NCI-H345 (cell line): ENCODE measurements around the gene PCCA.
"Not testable (repeated sequence)": the region's sequence is repeated elsewhere in the genome, so short reads cannot be mapped to it uniquely, and the experiment has no call there.

Experiments used
- DNase-seq: peaks from one replicate; lab custom pipeline; 2025; lab: John Stamatoyannopoulos, UW

The PCCA gene

GRCh38 chr13:100197116-100197515 is 108.2 kb downstream of the PCCA start:
- no peak for DNase-seq

GRCh38 chr13:100197591-100198365 is 108.9 kb downstream of the PCCA start:
- no peak for DNase-seq

- DNase-seq = no peak
Observed at GRCh38 chr13:100203696-100204367, 114.9 kb downstream of the PCCA start.

GRCh38 chr13:100208002-100208401 is 119.1 kb downstream of the PCCA start:
- no peak for DNase-seq

GRCh38 chr13:100208626-100209025 is 119.7 kb downstream of the PCCA start:
- no peak for DNase-seq

- DNase-seq = no peak
Observed at GRCh38 chr13:100209857-100210825, 121.2 kb downstream of the PCCA start.

- DNase-seq = no peak
Observed at GRCh38 chr13:100211016-100211710, 122.3 kb downstream of the PCCA start.

- no peak for DNase-seq
Observed at GRCh38 chr13:100212904-100213553, 124.1 kb downstream of the PCCA start.

- DNase-seq = no peak
Observed at GRCh38 chr13:100213576-100213975, 124.7 kb downstream of the PCCA start.

GRCh38 chr13:100214886-100215285 is 126.0 kb downstream of the PCCA start:
- no peak for DNase-seq

- no peak for DNase-seq
Observed at GRCh38 chr13:100221166-100221565, 132.3 kb downstream of the PCCA start.

- DNase-seq = not testable (repeated sequence)
Observed at GRCh38 chr13:100223966-100224530, 135.2 kb downstream of the PCCA start.

- no peak for DNase-seq
Observed at GRCh38 chr13:100229603-100230002, 140.7 kb downstream of the PCCA start.

GRCh38 chr13:100230769-100231149 is 141.9 kb downstream of the PCCA start:
- DNase-seq = no peak

GRCh38 chr13:100231176-100231575 is 142.3 kb downstream of the PCCA start:
- no peak for DNase-seq

- DNase-seq = peak; percentile 15
Observed at GRCh38 chr13:100234006-100234405, 145.1 kb downstream of the PCCA start.

GRCh38 chr13:100234524-100235136 is 145.7 kb downstream of the PCCA start:
- DNase-seq = no peak

- DNase-seq = peak; percentile 55
Observed at GRCh38 chr13:100235311-100235901, 146.5 kb downstream of the PCCA start.

- no peak for DNase-seq
Observed at GRCh38 chr13:100240109-100240779, 151.4 kb downstream of the PCCA start.
